GM11168 (cell line): ENCODE results near the gene CRYBG3.
"Not testable (repeated sequence)": the region's sequence is repeated elsewhere in the genome, so short reads cannot be mapped to it uniquely, and the experiment has no call there.

Source experiments
- in situ Hi-C: fragments of 300-500 bp; cut with MboI; formaldehyde crosslinking; loops from one replicate; pipeline ENCODE4 v1.12.0; 2022; ENCODE audit warnings: low sequenced_read_pairs; ENCODE audit not compliant: unreplicated experiment

The CRYBG3 gene

GRCh38 chr3:97892852-97893251, 71.0 kb downstream of the CRYBG3 start:
- in situ Hi-C loops: no loop called here

- in situ Hi-C loops: no loop called here
Observed at GRCh38 chr3:97895216-97895615, 73.4 kb downstream of the CRYBG3 start.

- in situ Hi-C loops: no loop called here
Observed at GRCh38 chr3:97896129-97896528, 74.3 kb downstream of the CRYBG3 start.

GRCh38 chr3:97896547-97896946, 74.7 kb downstream of the CRYBG3 start:
- in situ Hi-C loops: no loop called here

- in situ Hi-C loops: no loop called here
Observed at GRCh38 chr3:97899331-97899730, 77.5 kb downstream of the CRYBG3 start.

GRCh38 chr3:97901313-97902248, 79.8 kb downstream of the CRYBG3 start:
- in situ Hi-C loops: no loop called here

- in situ Hi-C loops: not testable (repeated sequence)
Observed at GRCh38 chr3:97909830-97910229, 88.0 kb downstream of the CRYBG3 start.

GRCh38 chr3:97910236-97910831, 88.5 kb downstream of the CRYBG3 start:
- in situ Hi-C loops: not testable (repeated sequence)

GRCh38 chr3:97910931-97911351, 89.1 kb downstream of the CRYBG3 start:
- in situ Hi-C loops: no loop called here

GRCh38 chr3:97911459-97911858, 89.6 kb downstream of the CRYBG3 start:
- in situ Hi-C loops: no loop called here

GRCh38 chr3:97914388-97914787, 92.6 kb downstream of the CRYBG3 start:
- in situ Hi-C loops: no loop called here

- in situ Hi-C loops: no loop called here
Observed at GRCh38 chr3:97916576-97916975, 94.8 kb downstream of the CRYBG3 start.

- in situ Hi-C loops: no loop called here
Observed at GRCh38 chr3:97917813-97918536, 96.2 kb downstream of the CRYBG3 start.

- in situ Hi-C loops: no loop called here
Observed at GRCh38 chr3:97927704-97928103, 105.9 kb downstream of the CRYBG3 start.

GRCh38 chr3:97928986-97929385, 107.2 kb downstream of the CRYBG3 start:
- in situ Hi-C loops: no loop called here

- in situ Hi-C loops: no loop called here
Observed at GRCh38 chr3:97930018-97930417, 108.2 kb downstream of the CRYBG3 start.

- in situ Hi-C loops: no loop called here
Observed at GRCh38 chr3:97931218-97931617, 109.4 kb downstream of the CRYBG3 start.

GRCh38 chr3:97932387-97932801, 110.6 kb downstream of the CRYBG3 start:
- in situ Hi-C loops: no loop called here

- in situ Hi-C loops: no loop called here
Observed at GRCh38 chr3:97934980-97935695, 113.3 kb downstream of the CRYBG3 start.

GRCh38 chr3:97935842-97936241, 114.0 kb downstream of the CRYBG3 start:
- in situ Hi-C loops: no loop called here
